HG03378 (cell line): ENCODE data around the gene SMARCAL1.
"Not testable (repeated sequence)": the region's sequence is repeated elsewhere in the genome, so short reads cannot be mapped to it uniquely, and the experiment has no call there.

Experiments
- ATAC-seq: cut with Tn5 transposase; IDR thresholded peaks from one replicate; pipeline ENCODE4 v1.9.1; 2021; ENCODE audit warnings: mild to moderate bottlenecking, moderate library complexity; ENCODE audit not compliant: unreplicated experiment

SMARCAL1 gene

GRCh38 chr2:216412022-216412999, at the start of gene SMARCAL1:
Gene SMARCAL1 (plus strand): TSS chr2:216412484. CDS start chr2:216414705, 2,221 bp downstream.
- peak; percentile 92 for ATAC-seq

DNA sequence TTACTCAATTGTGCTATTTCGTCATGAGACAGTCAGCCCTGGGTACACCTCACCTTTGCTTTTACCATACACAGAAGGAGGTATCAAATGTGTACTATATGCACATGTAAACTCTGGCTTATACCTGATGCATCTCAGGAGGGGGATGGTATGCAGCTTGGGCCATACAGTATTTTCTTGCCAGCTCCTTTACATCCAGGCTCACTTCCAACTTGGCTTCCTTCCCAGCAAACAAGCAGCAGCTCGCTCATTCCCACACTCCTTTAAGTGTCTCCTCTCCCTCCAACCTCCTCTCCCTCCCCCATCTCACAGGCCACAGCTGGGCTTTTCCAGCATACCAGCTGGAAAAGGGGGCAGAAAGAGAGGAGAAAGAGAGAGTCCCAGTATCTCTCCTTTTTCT, 49.6 kb upstream of the SMARCAL1 start:
- no peak for ATAC-seq

- ATAC-seq = no peak
Measured at GRCh38 chr2:216363221-216363620, 49.1 kb upstream of the SMARCAL1 start.

GRCh38 chr2:216365518-216365917, 46.8 kb upstream of the SMARCAL1 start:
- no peak for ATAC-seq

GRCh38 chr2:216366777-216367471, 45.4 kb upstream of the SMARCAL1 start:
- ATAC-seq = no peak

GRCh38 chr2:216369821-216370220, 42.5 kb upstream of the SMARCAL1 start:
- ATAC-seq = no peak

DNA sequence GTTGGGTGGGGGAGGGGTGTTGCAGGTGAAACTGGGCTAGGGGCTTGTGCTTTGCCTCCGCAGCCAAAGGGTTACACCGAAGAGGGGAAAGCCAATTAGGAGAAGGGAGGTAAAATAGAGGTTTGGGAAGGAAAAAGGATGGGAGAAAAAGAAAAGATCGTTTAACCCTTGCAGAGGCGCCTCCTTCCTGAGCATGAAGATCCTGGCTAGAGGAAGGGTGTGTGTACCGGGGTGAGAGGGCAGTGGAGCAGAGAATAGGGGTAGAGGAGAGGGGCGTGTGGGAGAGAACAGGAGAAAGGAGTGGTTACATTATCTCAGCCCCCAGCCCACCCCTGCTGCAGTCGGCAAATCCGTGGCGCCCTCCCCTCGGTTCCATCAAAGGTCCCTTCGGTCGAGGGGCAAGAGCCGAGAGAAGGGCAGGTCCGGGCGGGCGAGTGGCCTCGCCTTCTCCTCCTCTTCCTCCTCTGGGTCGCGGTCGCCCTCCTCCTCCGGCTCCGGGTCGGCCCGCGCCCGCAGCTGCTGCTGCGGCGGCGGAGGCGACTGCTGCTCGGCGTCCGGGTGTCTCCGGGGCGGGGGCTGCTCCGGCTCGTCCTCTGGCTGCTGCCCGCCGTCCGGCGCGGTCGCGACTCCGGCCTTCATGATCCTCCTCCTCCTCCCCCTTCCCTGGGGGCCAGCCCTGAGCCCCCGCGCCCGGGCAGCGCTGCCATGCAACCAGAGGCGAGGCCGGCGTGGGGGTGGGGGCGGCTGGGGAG, 41.1 kb upstream of the SMARCAL1 start:
- no peak for ATAC-seq

DNA sequence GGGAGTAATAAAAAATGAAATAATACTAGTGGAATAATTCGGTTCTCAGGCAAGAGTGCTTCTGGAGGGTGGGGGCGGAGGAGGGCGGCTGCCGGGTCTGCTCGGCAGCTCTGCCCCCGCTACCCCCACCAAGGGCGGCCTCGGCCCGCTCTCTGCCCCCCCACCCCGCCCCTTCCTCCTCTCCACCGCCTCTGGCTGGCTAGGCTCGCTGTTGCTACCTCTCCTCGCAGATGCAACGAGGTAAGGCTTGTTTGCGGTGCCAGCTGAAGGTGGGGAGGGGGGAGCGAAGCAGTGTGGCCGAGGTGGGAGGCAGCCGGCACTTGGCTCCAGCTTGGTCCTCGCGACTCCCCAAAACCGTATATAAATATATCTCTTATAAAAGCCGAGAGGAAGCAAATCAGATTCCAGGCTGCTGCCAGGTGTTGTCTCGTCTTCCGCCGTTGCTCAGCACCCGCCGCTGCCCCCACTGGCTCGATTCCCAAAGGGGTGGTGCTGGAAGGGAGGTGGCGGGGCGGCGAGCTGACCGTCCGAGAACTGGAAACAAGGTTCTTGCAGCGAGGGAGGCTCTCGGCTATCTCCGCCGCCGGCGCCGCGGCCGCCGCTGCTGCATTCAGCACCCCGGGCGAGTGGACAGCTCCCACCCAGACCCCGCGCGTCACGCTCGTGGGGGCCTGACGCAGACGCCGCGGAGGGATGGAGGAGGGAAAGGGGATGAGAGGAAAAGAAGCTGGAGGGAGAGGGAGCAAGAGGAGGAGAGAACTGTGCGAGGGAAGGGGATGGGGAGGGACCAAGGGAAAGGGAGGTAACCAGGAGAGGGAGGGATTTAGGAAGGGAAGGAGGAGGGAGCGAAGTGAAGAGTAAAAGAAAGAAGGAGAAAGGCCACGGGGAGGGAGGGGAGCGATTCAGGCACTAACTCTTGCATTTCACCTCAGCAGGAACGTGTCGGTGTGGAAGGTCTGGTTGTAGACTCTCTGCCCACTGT, 40.3 kb upstream of the SMARCAL1 start, which contains the start of gene MARCHF4:
Gene MARCHF4, minus strand, starts transcription at position 763 of the 982 bp plus-strand sequence. CDS start 2,223 bp downstream, outside the sequence.
- ATAC-seq = no peak

GRCh38 chr2:216372761-216373291, 39.5 kb upstream of the SMARCAL1 start:
- ATAC-seq = no peak

- no peak for ATAC-seq
Measured at GRCh38 chr2:216373896-216374295, 38.4 kb upstream of the SMARCAL1 start.

- no peak for ATAC-seq
Measured at GRCh38 chr2:216375286-216375685, 37.0 kb upstream of the SMARCAL1 start.

- no peak for ATAC-seq
Measured at GRCh38 chr2:216379977-216380376, 32.3 kb upstream of the SMARCAL1 start.

DNA sequence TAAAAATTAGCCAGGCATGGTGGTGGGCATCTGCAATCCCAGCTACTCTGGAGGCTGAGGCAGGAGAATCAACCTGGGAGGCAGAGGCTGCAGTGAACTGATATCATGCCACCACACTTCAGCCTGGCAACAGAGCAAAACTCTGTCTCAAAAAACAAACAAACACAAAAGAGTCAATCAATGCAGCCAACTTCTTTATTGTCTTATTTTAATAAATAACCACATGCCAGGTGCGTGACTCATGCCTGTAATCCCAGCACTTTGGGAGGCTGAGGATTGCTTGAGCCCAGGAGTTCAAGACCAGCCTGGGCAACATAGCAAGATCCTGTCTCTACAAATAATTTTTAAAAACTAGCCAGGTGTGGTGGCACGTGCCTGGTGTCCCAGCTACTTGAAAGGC, 27.9 kb upstream of the SMARCAL1 start:
- not testable (repeated sequence) for ATAC-seq

DNA sequence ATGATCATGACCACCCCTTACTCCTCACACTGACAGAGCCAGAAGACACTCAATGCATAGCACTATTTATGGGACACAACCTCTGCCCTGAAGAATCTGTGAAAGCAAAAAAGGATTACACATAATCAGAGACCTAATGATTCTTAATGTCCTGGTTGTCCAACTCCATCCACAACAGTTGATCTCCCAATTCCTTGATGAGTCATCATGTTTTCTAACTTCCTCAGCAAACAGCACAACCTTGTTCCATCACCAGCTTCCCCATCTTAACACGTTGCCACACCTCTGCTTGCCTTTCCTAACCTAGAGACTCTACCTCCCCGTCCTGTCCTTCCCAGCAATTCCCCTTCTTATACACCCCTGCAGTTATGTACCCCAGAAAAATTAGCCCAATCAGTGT, 26.8 kb upstream of the SMARCAL1 start:
- no peak for ATAC-seq

GRCh38 chr2:216387262-216387661, 25.0 kb upstream of the SMARCAL1 start:
- ATAC-seq = no peak

- ATAC-seq = peak; percentile 83
Measured at GRCh38 chr2:216388046-216388884, 24.0 kb upstream of the SMARCAL1 start.

DNA sequence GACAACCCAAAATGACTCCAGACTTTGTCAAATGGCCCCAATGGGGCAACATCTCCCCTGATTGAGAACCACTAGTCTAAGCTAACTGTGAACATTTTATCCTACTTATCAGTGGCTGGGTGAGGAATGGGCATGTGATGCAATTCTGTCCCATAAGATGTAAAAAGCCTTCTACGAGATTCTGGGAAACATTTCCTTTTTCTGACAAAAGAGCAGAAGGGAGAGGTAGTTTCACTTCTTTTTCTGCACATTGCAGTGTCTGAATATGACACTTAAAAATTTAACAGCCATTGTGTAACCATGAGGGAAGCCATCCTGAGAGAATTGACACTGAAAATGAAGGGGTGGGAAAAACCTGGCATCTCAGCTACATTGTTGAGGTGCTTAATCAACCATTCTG, 22.7 kb upstream of the SMARCAL1 start:
- no peak for ATAC-seq

GRCh38 chr2:216391401-216391800, 20.9 kb upstream of the SMARCAL1 start:
- ATAC-seq = no peak
